GM19238 (cell line): Measurements from ENCODE around the gene MBL2.

ENCODE experiments used
- DNase-seq: peaks from one replicate; pipeline ENCODE4 v3.0.0; 2011; ENCODE audit warnings: low spot score; ENCODE audit not compliant: insufficient read length

Gene MBL2

GRCh38 chr10:52740913-52741675 is 31.5 kb downstream of the MBL2 start:
- no peak for DNase-seq

GRCh38 chr10:52740155-52740549 is 32.4 kb downstream of the MBL2 start:
- DNase-seq, result no peak

GRCh38 chr10:52739380-52740154 is 33.0 kb downstream of the MBL2 start:
- no peak for DNase-seq

- no peak for DNase-seq
Measured at GRCh38 chr10:52738951-52739350, 33.6 kb downstream of the MBL2 start.

GRCh38 chr10:52729271-52730104 is 43.1 kb downstream of the MBL2 start:
- no peak for DNase-seq

- DNase-seq, result no peak
Measured at GRCh38 chr10:52720018-52720417, 52.6 kb downstream of the MBL2 start.
